SJSA1 (cell line): ENCODE results near the gene TOLLIP. TPM values are rescaled to one million over a fixed set of nuclear protein-coding genes. Genes with fewer than 3 reads are reported as not detected.

Source experiments
- DNase-seq, 2 experiments: peaks; one replicate each; pipeline ENCODE4 v3.0.0-alpha.2; 2015 to 2020; ENCODE audit warnings: low spot score in 2 of 2, low read depth in 1 of 2
- H3K27ac ChIP-seq: fragments of 250-450 bp; sonication (Bioruptor Pico); 2 replicates; pipeline ENCODE4 v1.5.1; 2020; ENCODE audit warnings: mild to moderate bottlenecking, moderate library complexity
- H3K27me3 ChIP-seq: fragments of 250-450 bp; sonication (Bioruptor Pico); replicated peaks from 2 replicates; pipeline ENCODE4 v1.5.1; 2020; ENCODE audit warnings: mild to moderate bottlenecking, moderate library complexity
- H3K36me3 ChIP-seq: fragments of 250-450 bp; sonication (Bioruptor Pico); 2 replicates; pipeline ENCODE4 v1.5.1; 2020; ENCODE audit warnings: mild to moderate bottlenecking
- H3K4me1 ChIP-seq: fragments of 250-450 bp; sonication (Bioruptor Pico); replicated peaks from 2 replicates; pipeline ENCODE4 v1.6.1; 2021; ENCODE audit warnings: mild to moderate bottlenecking
- H3K4me3 ChIP-seq: fragments of 250-450 bp; sonication (Bioruptor Pico); 2 replicates; pipeline ENCODE4 v1.5.1; 2020; ENCODE audit warnings: mild to moderate bottlenecking
- H3K9me3 ChIP-seq: fragments of 250-450 bp; sonication (Bioruptor Pico); replicated peaks from 2 replicates; pipeline ENCODE4 v1.5.1; 2020; ENCODE audit warnings: mild to moderate bottlenecking
- total RNA-seq: library from RNA; depleted of rRNA; stranded (reverse); fragments of >200 nt; shearing (Covaris generic); gene quantifications from 2 replicates; pipeline ENCODE4 v1.2.3, GENCODE V29; 2014

The TOLLIP gene
- total RNA-seq, 1 experiment from 2014 or later, result 18.8 TPM

GRCh38 chr11:1302461-1303125 lies 6.8 kb downstream of the TOLLIP start:
- H3K9me3 ChIP-seq, result no peaks in the 10 kb centered on the region
- no peak overlapping the region for H3K4me3 ChIP-seq
- no peaks in the 10 kb centered on the region for H3K36me3 ChIP-seq
- H3K27ac ChIP-seq, result no peak overlapping the region
- no peaks in the 10 kb centered on the region for H3K27me3 ChIP-seq
- no peaks in the 10 kb centered on the region for H3K4me1 ChIP-seq
- DNase-seq, result no peak

GRCh38 chr11:1302041-1302460 lies 7.4 kb downstream of the TOLLIP start:
- H3K4me3 ChIP-seq, result no peak overlapping the region
- no peaks in the 10 kb centered on the region for H3K9me3 ChIP-seq
- no peaks in the 10 kb centered on the region for H3K4me1 ChIP-seq
- no peaks in the 10 kb centered on the region for H3K27me3 ChIP-seq
- no peak overlapping the region for H3K27ac ChIP-seq
- no peaks in the 10 kb centered on the region for H3K36me3 ChIP-seq
- no peak for DNase-seq

- Histone ChIP-seq H3K36me3 (no peaks in the 10 kb centered on the region), H3K27me3 (no peaks in the 10 kb centered on the region), H3K4me1 (no peaks in the 10 kb centered on the region), H3K27ac (no peak overlapping the region), H3K4me3 (no peak overlapping the region), H3K9me3 (no peaks in the 10 kb centered on the region)
- no peak for DNase-seq
Observed at GRCh38 chr11:1301220-1302000, 8.0 kb downstream of the TOLLIP start.

- no peak overlapping the region for H3K27ac ChIP-seq
Observed at GRCh38 chr11:1300569-1301187, 8.8 kb downstream of the TOLLIP start.

GRCh38 chr11:1300121-1300520 lies 9.3 kb downstream of the TOLLIP start:
- Histone ChIP-seq H3K27ac (no peak overlapping the region), H3K4me3 (no peak overlapping the region), H3K9me3 (no peaks in the 10 kb centered on the region), H3K27me3 (no peaks in the 10 kb centered on the region), H3K4me1 (no peaks in the 10 kb centered on the region), H3K36me3 (no peaks in the 10 kb centered on the region)
- DNase-seq, result no peak

More at GRCh38 chr11:1300569-1301187, 8.8 kb downstream of the TOLLIP start:
- H3K36me3 ChIP-seq, result no peaks in the 10 kb centered on the region
- no peaks in the 10 kb centered on the region for H3K4me1 ChIP-seq
- H3K9me3 ChIP-seq, result no peaks in the 10 kb centered on the region
- no peak overlapping the region for H3K4me3 ChIP-seq
- H3K27me3 ChIP-seq, result no peaks in the 10 kb centered on the region
- no peak for DNase-seq

- H3K36me3 ChIP-seq, result no peaks in the 10 kb centered on the region
- no peak overlapping the region for H3K27ac ChIP-seq
- H3K4me3 ChIP-seq, result no peak overlapping the region
- no peaks in the 10 kb centered on the region for H3K9me3 ChIP-seq
- no peak for DNase-seq
- H3K27me3 ChIP-seq, result no peaks in the 10 kb centered on the region
- no peaks in the 10 kb centered on the region for H3K4me1 ChIP-seq
Observed at GRCh38 chr11:1299621-1300020, 9.8 kb downstream of the TOLLIP start.

GRCh38 chr11:1298695-1299492 lies 10.5 kb downstream of the TOLLIP start:
- no peaks in the 10 kb centered on the region for H3K9me3 ChIP-seq
- no peaks in the 10 kb centered on the region for H3K27me3 ChIP-seq
- no peak overlapping the region for H3K27ac ChIP-seq
- no peaks in the 10 kb centered on the region for H3K36me3 ChIP-seq
- H3K4me3 ChIP-seq, result no peak overlapping the region
- H3K4me1 ChIP-seq, result no peaks in the 10 kb centered on the region
- DNase-seq, result no peak

- DNase-seq, result no peak
- no peaks in the 10 kb centered on the region for H3K27me3 ChIP-seq
- no peak overlapping the region for H3K27ac ChIP-seq
- no peaks in the 10 kb centered on the region for H3K36me3 ChIP-seq
- no peaks in the 10 kb centered on the region for H3K4me1 ChIP-seq
- H3K4me3 ChIP-seq, result no peak overlapping the region
- H3K9me3 ChIP-seq, result no peaks in the 10 kb centered on the region
Observed at GRCh38 chr11:1297576-1298473, 11.6 kb downstream of the TOLLIP start.

GRCh38 chr11:1297011-1297575 lies 12.3 kb downstream of the TOLLIP start:
- Histone ChIP-seq H3K9me3 (no peaks in the 10 kb centered on the region), H3K4me3 (no peak overlapping the region)

GRCh38 chr11:1296287-1296686 lies 13.1 kb downstream of the TOLLIP start:
- H3K27me3 ChIP-seq, result no peaks in the 10 kb centered on the region
- H3K4me3 ChIP-seq, result no peak overlapping the region
- no peaks in the 10 kb centered on the region for H3K4me1 ChIP-seq
- no peak for DNase-seq
- H3K36me3 ChIP-seq, result no peaks in the 10 kb centered on the region
- H3K27ac ChIP-seq, result no peak overlapping the region
- H3K9me3 ChIP-seq, result no peaks in the 10 kb centered on the region

More at GRCh38 chr11:1297011-1297575, 12.3 kb downstream of the TOLLIP start:
- Histone ChIP-seq H3K4me1 (no peaks in the 10 kb centered on the region), H3K36me3 (no peaks in the 10 kb centered on the region), H3K27me3 (no peaks in the 10 kb centered on the region), H3K27ac (no peak overlapping the region)
- no peak for DNase-seq

GRCh38 chr11:1295591-1295990 lies 13.8 kb downstream of the TOLLIP start:
- Histone ChIP-seq H3K27me3 (no peaks in the 10 kb centered on the region), H3K4me1 (no peaks in the 10 kb centered on the region)

GRCh38 chr11:1295086-1295485 lies 14.3 kb downstream of the TOLLIP start:
- DNase-seq, result no peak
- Histone ChIP-seq H3K4me1 (no peaks in the 10 kb centered on the region), H3K4me3 (no peak overlapping the region), H3K27me3 (no peaks in the 10 kb centered on the region), H3K9me3 (no peaks in the 10 kb centered on the region), H3K36me3 (no peaks in the 10 kb centered on the region), H3K27ac (no peak overlapping the region)

More at GRCh38 chr11:1295591-1295990, 13.8 kb downstream of the TOLLIP start:
- Histone ChIP-seq H3K4me3 (no peak overlapping the region), H3K9me3 (no peaks in the 10 kb centered on the region), H3K27ac (no peak overlapping the region), H3K36me3 (no peaks in the 10 kb centered on the region)
- DNase-seq, result no peak
